ENCODE results near the gene TMEM123. TPM values are rescaled to one million over a fixed set of nuclear protein-coding genes. Genes with fewer than 3 reads are reported as not detected.

Gene TMEM123
- total and polyA plus RNA-seq, 2 of the 13 experiments (the other 11 are each of a cell fraction or from before 2014, with no cell fraction given) = 365 to 2,761 TPM

DNA sequence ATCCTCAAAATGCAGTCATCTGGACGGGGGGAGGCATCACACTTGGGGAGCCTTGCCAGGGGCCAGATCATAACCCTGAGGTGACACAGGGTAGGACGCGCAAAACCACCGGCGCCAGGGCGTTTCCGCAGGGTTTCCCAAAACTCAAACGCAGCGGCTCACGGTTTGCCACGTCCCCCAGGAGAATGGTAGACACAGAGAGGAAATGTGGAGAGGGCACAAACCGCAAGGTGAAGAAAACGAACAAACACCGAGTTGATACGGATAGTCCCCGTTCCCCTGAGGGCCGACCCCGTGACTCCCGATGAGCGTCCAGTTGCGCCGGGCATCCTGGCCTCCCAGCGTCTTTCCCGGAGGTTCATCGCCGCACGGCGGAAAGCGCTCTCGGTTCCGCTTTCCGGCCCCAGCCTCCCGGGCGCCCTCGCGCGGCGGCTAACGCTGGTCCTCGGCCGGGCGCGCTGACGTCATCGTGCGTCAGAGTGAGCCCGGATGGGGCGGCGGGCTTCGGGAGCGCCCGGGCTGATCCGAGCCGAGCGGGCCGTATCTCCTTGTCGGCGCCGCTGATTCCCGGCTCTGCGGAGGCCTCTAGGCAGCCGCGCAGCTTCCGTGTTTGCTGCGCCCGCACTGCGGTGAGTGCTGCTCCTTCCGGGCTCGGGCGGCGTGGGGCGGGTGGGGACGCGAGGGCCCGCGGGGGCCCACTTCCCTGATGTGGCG, 105.7 kb downstream of the TMEM123 start, which contains the start of gene BIRC2 (continued):
- TF ChIP-seq ZNF614 (CRISPR knock-in tag; IDR thresholded peaks at IDR 0.05; ENCODE audit: borderline replicate concordance) (peak; percentile 13; the same call in 1 of the 2 replicates), ZKSCAN1 (IDR thresholded peaks at IDR 0.05; ENCODE audit: low read length) (no peak), ZNF552 (CRISPR knock-in tag; IDR thresholded peaks at IDR 0.05; ENCODE audit: borderline replicate concordance) (no peak; the same call in 1 of the 2 replicates), HOXA7 (CRISPR knock-in tag; IDR thresholded peaks at IDR 0.05) (no peak), CBX5 (CRISPR knock-in tag; IDR thresholded peaks at IDR 0.05; ENCODE audit: borderline replicate concordance) (no peak), ZNF451 (CRISPR knock-in tag; IDR thresholded peaks at IDR 0.05) (peak; percentile 70; the same call in 1 of the 2 replicates), ZNF225 (CRISPR knock-in tag; IDR thresholded peaks at IDR 0.05) (no peak), ZC3H4 (CRISPR knock-in tag; IDR thresholded peaks at IDR 0.05; ENCODE audit: borderline replicate concordance) (0 out of 2 replicates have a peak, but pooled peaks have one; percentile 1), SETDB1 (CRISPR knock-in tag; IDR thresholded peaks at IDR 0.05; ENCODE audit: borderline replicate concordance) (no peak), ASH2L (IDR thresholded peaks at IDR 0.05; ENCODE audit: insufficient read length, low read depth, low read length) (peak; percentile 90), MXD4 (CRISPR knock-in tag; IDR thresholded peaks at IDR 0.05) (0 out of 2 replicates have a peak, but pooled peaks have one; percentile 20), CSRNP1 (CRISPR knock-in tag; IDR thresholded peaks at IDR 0.05) (peak; percentile 95), NFIC (IDR thresholded peaks at IDR 0.05; ENCODE audit: low read length) (no peak), ZNF577 (CRISPR knock-in tag; IDR thresholded peaks at IDR 0.05; ENCODE audit: borderline replicate concordance, low read depth) (no peak), EEA1 (CRISPR knock-in tag; IDR thresholded peaks at IDR 0.05; ENCODE audit: borderline replicate concordance) (peak; percentile 38; the same call in 1 of the 2 replicates), SCMH1 (CRISPR knock-in tag; IDR thresholded peaks at IDR 0.05; ENCODE audit: borderline replicate concordance) (no peak), YY1 (IDR thresholded peaks at IDR 0.05; ENCODE audit: insufficient read depth, insufficient replicate concordance, low read depth, low read length) (peak; percentile 76), PTBP1 (IDR thresholded peaks at IDR 0.05; ENCODE audit: low read depth, low read length, poor library complexity, severe bottlenecking) (peak; percentile 58)
- TF ChIP-seq, protein P1, sequence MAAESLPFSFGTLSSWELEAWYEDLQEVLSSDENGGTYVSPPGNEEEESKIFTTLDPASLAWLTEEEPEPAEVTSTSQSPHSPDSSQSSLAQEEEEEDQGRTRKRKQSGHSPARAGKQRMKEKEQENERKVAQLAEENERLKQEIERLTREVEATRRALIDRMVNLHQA (CRISPR knock-in tag; IDR thresholded peaks at IDR 0.05) = no peak
- TF ChIP-seq, protein P2, sequence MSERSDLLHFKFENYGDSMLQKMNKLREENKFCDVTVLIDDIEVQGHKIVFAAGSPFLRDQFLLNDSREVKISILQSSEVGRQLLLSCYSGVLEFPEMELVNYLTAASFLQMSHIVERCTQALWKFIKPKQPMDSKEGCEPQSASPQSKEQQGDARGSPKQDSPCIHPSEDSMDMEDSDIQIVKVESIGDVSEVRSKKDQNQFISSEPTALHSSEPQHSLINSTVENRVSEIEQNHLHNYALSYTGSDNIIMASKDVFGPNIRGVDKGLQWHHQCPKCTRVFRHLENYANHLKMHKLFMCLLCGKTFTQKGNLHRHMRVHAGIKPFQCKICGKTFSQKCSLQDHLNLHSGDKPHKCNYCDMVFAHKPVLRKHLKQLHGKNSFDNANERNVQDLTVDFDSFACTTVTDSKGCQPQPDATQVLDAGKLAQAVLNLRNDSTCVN (CRISPR knock-in tag; IDR thresholded peaks at IDR 0.05; ENCODE audit: borderline replicate concordance) = no peak
- TF ChIP-seq, protein P3, sequence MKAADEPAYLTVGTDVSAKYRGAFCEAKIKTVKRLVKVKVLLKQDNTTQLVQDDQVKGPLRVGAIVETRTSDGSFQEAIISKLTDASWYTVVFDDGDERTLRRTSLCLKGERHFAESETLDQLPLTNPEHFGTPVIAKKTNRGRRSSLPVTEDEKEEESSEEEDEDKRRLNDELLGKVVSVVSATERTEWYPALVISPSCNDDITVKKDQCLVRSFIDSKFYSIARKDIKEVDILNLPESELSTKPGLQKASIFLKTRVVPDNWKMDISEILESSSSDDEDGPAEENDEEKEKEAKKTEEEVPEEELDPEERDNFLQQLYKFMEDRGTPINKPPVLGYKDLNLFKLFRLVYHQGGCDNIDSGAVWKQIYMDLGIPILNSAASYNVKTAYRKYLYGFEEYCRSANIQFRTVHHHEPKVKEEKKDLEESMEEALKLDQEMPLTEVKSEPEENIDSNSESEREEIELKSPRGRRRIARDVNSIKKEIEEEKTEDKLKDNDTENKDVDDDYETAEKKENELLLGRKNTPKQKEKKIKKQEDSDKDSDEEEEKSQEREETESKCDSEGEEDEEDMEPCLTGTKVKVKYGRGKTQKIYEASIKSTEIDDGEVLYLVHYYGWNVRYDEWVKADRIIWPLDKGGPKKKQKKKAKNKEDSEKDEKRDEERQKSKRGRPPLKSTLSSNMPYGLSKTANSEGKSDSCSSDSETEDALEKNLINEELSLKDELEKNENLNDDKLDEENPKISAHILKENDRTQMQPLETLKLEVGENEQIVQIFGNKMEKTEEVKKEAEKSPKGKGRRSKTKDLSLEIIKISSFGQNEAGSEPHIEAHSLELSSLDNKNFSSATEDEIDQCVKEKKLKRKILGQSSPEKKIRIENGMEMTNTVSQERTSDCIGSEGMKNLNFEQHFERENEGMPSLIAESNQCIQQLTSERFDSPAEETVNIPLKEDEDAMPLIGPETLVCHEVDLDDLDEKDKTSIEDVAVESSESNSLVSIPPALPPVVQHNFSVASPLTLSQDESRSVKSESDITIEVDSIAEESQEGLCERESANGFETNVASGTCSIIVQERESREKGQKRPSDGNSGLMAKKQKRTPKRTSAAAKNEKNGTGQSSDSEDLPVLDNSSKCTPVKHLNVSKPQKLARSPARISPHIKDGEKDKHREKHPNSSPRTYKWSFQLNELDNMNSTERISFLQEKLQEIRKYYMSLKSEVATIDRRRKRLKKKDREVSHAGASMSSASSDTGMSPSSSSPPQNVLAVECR (CRISPR knock-in tag; IDR thresholded peaks at IDR 0.05; ENCODE audit: borderline replicate concordance) = peak; percentile 94

Data from HepG2 (cell line).